K562 (cell line): ENCODE data around the gene ZFP92. TPM values are rescaled to one million over a fixed set of nuclear protein-coding genes. Genes with fewer than 3 reads are reported as not detected.
"Not testable (repeated sequence)": the region's sequence is repeated elsewhere in the genome, so short reads cannot be mapped to it uniquely, and the experiment has no call there.

Experiments used
- ATAC-seq: fragments of 200-7000 bp; cut with Tn5 transposase; 3 replicates; pipeline ENCODE4 v1.9.1; 2020; ENCODE audit warnings: moderate library complexity
- BruUV-seq: library from RNA; stranded (reverse); fragments of 400-500 nt; replicated peaks from 2 replicates; lab custom pipeline; 2021; lab: Mats Ljungman, UMichigan
- CTCF ChIA-PET: fragments of 300-600 bp; formaldehyde crosslinking; extraction: SDS; loops from one replicate; lab custom pipeline; 2021; ENCODE audit warnings: low intra/inter-chr PET ratio; lab: Yijun Ruan, JAX
- POLR2A ChIA-PET: fragments of 300-600, 350-650 bp; sonication (Branson Sonifier 250); formaldehyde crosslinking; extraction: SDS; loops from one replicate; lab custom pipeline; 2021; ENCODE audit warnings: antibody characterized with exemption, inconsistent platforms; lab: Yijun Ruan, JAX
- DNase-seq, 4 experiments: peaks; one replicate each; pipeline versions ENCODE4 v3.0.0 to v3.0.0-alpha.2; 2011 to 2018; ENCODE audit warnings: low spot score in 3 of 4, mixed read lengths in 3 of 4; ENCODE audit errors: extremely low read depth in 1 of 4
- FAIRE-seq: peaks from 2 replicates; lab custom pipeline; 2011; peaks lifted over from hg19 to GRCh38; lab: Jason Lieb, UNC
- H2AFZ ChIP-seq: 2 replicates; pipeline ENCODE4 v1.6.0; 2011; ENCODE audit warnings: low read depth, low read length, control low read depth, inconsistent platforms
- H3K27ac ChIP-seq: fragments of 200-600 bp; 3 replicates; pipeline ENCODE4 v1.8.0; 2011; ENCODE audit warnings: low read depth, mild to moderate bottlenecking, control low read depth, inconsistent platforms, low read length, moderate library complexity, mixed read lengths; ENCODE audit errors: extremely low read depth
- H3K27me3 ChIP-seq, 2 experiments: fragments of 300-600 bp in 1 of 2; 2 replicates in 1 of 2; 3 replicates in 1 of 2; pipeline versions ENCODE4 v1.6.0 to v1.8.0; 2011; ENCODE audit warnings: inconsistent platforms in 2 of 2, low read length in 2 of 2, mild to moderate bottlenecking in 1 of 2, mixed read lengths in 1 of 2, moderate library complexity in 1 of 2; ENCODE audit not compliant: control insufficient read depth in 2 of 2, insufficient read depth in 2 of 2
- H3K36me3 ChIP-seq: fragments of 300-600 bp; 3 replicates; pipeline ENCODE4 v1.8.0; 2011; ENCODE audit warnings: mild to moderate bottlenecking, low read length, inconsistent platforms; ENCODE audit not compliant: control insufficient read depth, insufficient read depth
- H3K4me1 ChIP-seq, 2 experiments: fragments of 200-600 bp in 1 of 2; replicated peaks in 1 of 2; 2 replicates in 1 of 2; 3 replicates in 1 of 2; pipeline versions ENCODE4 v1.5.1 to v1.8.0; 2011; ENCODE audit warnings: inconsistent platforms in 2 of 2, low read length in 2 of 2, mild to moderate bottlenecking in 1 of 2, mixed read lengths in 1 of 2, moderate library complexity in 1 of 2; ENCODE audit not compliant: control insufficient read depth in 2 of 2, insufficient read depth in 2 of 2
- H3K4me2 ChIP-seq: 2 replicates; pipeline ENCODE4 v1.6.1; 2011; ENCODE audit warnings: low read length, control low read depth, inconsistent platforms, mixed read lengths; ENCODE audit not compliant: insufficient read depth
- H3K4me3 ChIP-seq: fragments of 200-600 bp; sonication (generic), shearing (Covaris generic); 2 replicates; pipeline ENCODE4 v1.5.1; 2016; ENCODE audit warnings: control low read depth, inconsistent platforms
- H3K79me2 ChIP-seq: fragments of 200-600 bp; 3 replicates; pipeline ENCODE4 v1.8.0; 2011; ENCODE audit warnings: low read length, inconsistent platforms; ENCODE audit not compliant: control insufficient read depth, insufficient read depth
- H3K9ac ChIP-seq, 2 experiments: 2 replicates each; pipeline versions ENCODE4 v1.6.0 to v1.6.1; 2011; ENCODE audit warnings: low read depth in 2 of 2, low read length in 2 of 2, control low read depth in 1 of 2, inconsistent platforms in 1 of 2, mild to moderate bottlenecking in 1 of 2, mixed read lengths in 1 of 2; ENCODE audit not compliant: insufficient read depth in 1 of 2
- H3K9me1 ChIP-seq: one replicate; pipeline ENCODE4 v1.6.0; 2011; ENCODE audit warnings: inconsistent platforms, mild to moderate bottlenecking, low read length, moderate library complexity; ENCODE audit not compliant: control insufficient read depth, insufficient read depth
- H3K9me3 ChIP-seq: replicated peaks from 2 replicates; pipeline ENCODE4 v1.5.1; 2011; ENCODE audit warnings: low read depth, low read length, inconsistent platforms; ENCODE audit not compliant: control insufficient read depth, insufficient read depth
- H4K20me1 ChIP-seq: replicated peaks from 2 replicates; pipeline ENCODE4 v1.6.1; 2011; ENCODE audit warnings: low read length, inconsistent platforms, mixed read lengths; ENCODE audit not compliant: control insufficient read depth, insufficient read depth
- WGBS: fragments of 100-300 bp; shearing (Covaris generic); methylation state at CpG from one replicate; pipeline ENCODE4 v1.1.6; 2016; ENCODE audit warnings: low coverage, mixed read lengths; ENCODE audit not compliant: insufficient coverage; ENCODE audit errors: missing lambda C conversion rate; 5-methylcytosine and 5-hydroxymethylcytosine counted together
- in situ Hi-C: fragments of 300-500 bp; cut with MboI; formaldehyde crosslinking; loops from 4 replicates; pipeline ENCODE4 v1.15.0; 2018; ENCODE audit warnings: inconsistent platforms, mixed read lengths
- intact Hi-C: fragments of 100-400 bp; cut with micrococcal nuclease; formaldehyde crosslinking; loops from 2 replicates; pipeline ENCODE4 v1.14.2; 2022
- polyA plus RNA-seq, 8 experiments: library from polyadenylated mRNA; depleted of rRNA in 4 of 8; stranded (reverse) in 5 of 8; unstranded in 3 of 8; fragments of >200 nt; fragmentation: Nextera tagmentation in 2 of 8; fragmentation: Illumina TruSeq in 1 of 8; extraction: Ambion mirVana in 2 of 8; extraction: Trizol in 1 of 8; gene quantifications; 2 replicates each; pipeline versions ENCODE4 v1.2.1 to v1.2.3, GENCODE V29; 2011 to 2014; ENCODE audit warnings: inconsistent platforms in 1 of 8, missing spikeins in 1 of 8
- total RNA-seq, 7 experiments: library from RNA; depleted of rRNA in 6 of 7; stranded (reverse); fragments of >200 nt in 6 of 7; fragmentation: Illumina TruSeq in 2 of 7; extraction: Trizol in 2 of 7; gene quantifications; 2 replicates each; pipeline versions ENCODE4 v1.2.1 to v1.2.3, GENCODE V29; 2011 to 2021; ENCODE audit warnings: low replicate concordance in 1 of 7
- TF ChIP-seq, protein P1 (sequence below), 3 experiments: IDR thresholded peaks in 2 of 3; conservative IDR thresholded peaks in 1 of 3; 2 replicates each; pipeline ENCODE4 v1.5.1; 2011 to 2012; ENCODE audit warnings: low read length in 3 of 3, mild to moderate bottlenecking in 3 of 3, control low read depth in 2 of 3, improper control_type of control experiment in 1 of 3, inconsistent platforms in 1 of 3, low read depth in 1 of 3, mixed read lengths in 1 of 3, moderate library complexity in 1 of 3; ENCODE audit not compliant: insufficient read depth in 2 of 3
- TF ChIP-seq, protein P2 (sequence below), 2 experiments: fragments of 450-650 bp in 1 of 2; sonication (generic) in 1 of 2; formaldehyde crosslinking in 1 of 2; IDR thresholded peaks in 1 of 2; conservative IDR thresholded peaks in 1 of 2; 2 replicates each; pipeline versions ENCODE4 v1.6.1 to v1.8.1; 2016 to 2023; ENCODE audit warnings: mild to moderate bottlenecking in 2 of 2, moderate library complexity in 2 of 2, inconsistent platforms in 1 of 2, missing genetic modification reagents in 1 of 2

Gene ZFP92
- total and polyA plus RNA-seq, 9 of the 15 experiments (the other 6 are each of a cell fraction or from before 2014, with no cell fraction given) = 0.32 to 3.3 (median 1.8) TPM

DNA sequence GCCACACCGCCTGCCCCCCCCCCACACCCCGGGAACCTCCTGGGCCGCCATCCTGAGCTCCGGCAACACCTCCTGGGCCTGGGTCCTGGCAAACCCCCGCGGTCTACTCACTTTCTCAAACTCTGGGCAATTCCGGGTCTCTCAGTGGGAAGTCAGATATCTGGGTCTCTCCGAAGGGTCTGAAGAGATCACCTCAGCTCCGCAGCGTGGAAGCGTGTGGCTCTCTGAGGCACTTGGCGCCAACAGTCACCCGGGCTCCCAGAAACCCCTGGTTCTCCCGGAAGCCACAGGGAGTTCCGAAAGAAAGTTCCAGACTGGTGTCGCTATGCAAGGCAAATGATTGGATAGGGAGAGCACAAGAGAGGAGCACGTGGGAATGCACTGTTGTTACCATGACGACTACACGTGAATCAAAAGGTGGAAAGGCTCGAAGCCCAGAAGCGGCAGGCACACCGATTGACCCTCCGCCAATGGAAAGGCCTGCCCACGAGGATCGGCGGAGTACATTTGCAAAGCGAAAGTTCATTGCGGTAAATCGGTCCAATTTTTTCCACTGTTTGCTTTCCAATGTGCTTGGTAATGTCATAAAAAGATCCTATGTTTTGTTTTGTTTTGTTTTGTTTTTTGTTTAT lies 10.0 kb upstream of the ZFP92 start, which contains the start of gene PNMA6E (continued):
- TF ChIP-seq, protein P1, sequence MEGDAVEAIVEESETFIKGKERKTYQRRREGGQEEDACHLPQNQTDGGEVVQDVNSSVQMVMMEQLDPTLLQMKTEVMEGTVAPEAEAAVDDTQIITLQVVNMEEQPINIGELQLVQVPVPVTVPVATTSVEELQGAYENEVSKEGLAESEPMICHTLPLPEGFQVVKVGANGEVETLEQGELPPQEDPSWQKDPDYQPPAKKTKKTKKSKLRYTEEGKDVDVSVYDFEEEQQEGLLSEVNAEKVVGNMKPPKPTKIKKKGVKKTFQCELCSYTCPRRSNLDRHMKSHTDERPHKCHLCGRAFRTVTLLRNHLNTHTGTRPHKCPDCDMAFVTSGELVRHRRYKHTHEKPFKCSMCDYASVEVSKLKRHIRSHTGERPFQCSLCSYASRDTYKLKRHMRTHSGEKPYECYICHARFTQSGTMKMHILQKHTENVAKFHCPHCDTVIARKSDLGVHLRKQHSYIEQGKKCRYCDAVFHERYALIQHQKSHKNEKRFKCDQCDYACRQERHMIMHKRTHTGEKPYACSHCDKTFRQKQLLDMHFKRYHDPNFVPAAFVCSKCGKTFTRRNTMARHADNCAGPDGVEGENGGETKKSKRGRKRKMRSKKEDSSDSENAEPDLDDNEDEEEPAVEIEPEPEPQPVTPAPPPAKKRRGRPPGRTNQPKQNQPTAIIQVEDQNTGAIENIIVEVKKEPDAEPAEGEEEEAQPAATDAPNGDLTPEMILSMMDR (IDR thresholded peaks at IDR 0.05 in 2 of 3, conservative IDR thresholded peaks at IDR 0.05 in 1 of 3; ENCODE audit: insufficient read depth in 2 of 3, low read depth in 1 of 3, low read length in 3 of 3) = no peak

DNA sequence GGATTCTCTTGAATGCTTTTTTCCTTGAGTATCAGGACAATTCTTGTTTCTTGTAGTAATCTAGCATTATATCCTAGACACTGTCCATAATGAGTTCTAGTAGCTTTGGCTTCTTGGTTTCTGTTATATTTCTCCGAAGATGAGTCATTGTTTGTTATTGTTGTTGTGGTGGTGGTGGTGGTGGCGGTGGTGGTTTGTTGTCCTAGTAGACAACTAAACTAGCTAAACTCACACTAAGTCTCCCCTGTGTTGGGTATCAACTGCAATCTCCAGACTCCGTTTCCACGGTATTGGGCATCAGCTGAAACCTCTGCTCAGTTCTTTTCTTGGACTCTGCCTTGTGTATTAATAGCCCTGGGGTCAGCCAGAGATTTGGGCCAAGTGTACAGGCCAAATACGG lies 6.9 kb upstream of the ZFP92 start:
- CTCF ChIA-PET = not testable (repeated sequence)

More for the DNA sequence above, 6.9 kb upstream of the ZFP92 start:
- H3K9me3 ChIP-seq, H3K9ac ChIP-seq, H3K27me3 ChIP-seq, FAIRE-seq, H3K27ac ChIP-seq, H3K4me2 ChIP-seq, H3K36me3 ChIP-seq, BruUV-seq, H4K20me1 ChIP-seq, H3K79me2 ChIP-seq, H3K4me3 ChIP-seq, H2AFZ ChIP-seq, DNase-seq, H3K9me1 ChIP-seq, in situ Hi-C loops, ATAC-seq, POLR2A ChIA-PET: not testable (repeated sequence)
- WGBS = 27% methylated on average over 2 of the region's 5 CpGs
- intact Hi-C loops = loop anchor here (5.0 kb wide), 1 partner anchor 33 kb away; no protein-coding TSS in a partner anchor
- H3K4me1 ChIP-seq = peaks cover 4 to 23% of the 10 kb centered on the region in 2 experiments; a peak in 4 of 5 replicates
- TF ChIP-seq, protein P2, sequence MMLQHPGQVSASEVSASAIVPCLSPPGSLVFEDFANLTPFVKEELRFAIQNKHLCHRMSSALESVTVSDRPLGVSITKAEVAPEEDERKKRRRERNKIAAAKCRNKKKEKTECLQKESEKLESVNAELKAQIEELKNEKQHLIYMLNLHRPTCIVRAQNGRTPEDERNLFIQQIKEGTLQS (IDR thresholded peaks at IDR 0.05) = 0 out of 2 replicates have a peak, but pooled peaks have one; percentile 9
- TF ChIP-seq, protein P2 (CRISPR knock-in tag; conservative IDR thresholded peaks at IDR 0.05) = not testable (repeated sequence)
